ENCODE measurements around the gene SH3GL2. TPM values are rescaled to one million over a fixed set of nuclear protein-coding genes. Genes with fewer than 3 reads are reported as not detected.

SH3GL2 gene
- total and polyA plus RNA-seq, 11 donors, result 1.3 to 20.9 (median 5.0) TPM

GRCh38 chr9:17631396-17631795, 52.5 kb downstream of the SH3GL2 start:
- Histone ChIP-seq H3K27ac (no peak overlapping the region), H3K4me3 (no peak overlapping the region), H3K27me3 (no peaks in the 10 kb centered on the region), H3K4me1 (no peaks in the 10 kb centered on the region), H3K36me3 (no peaks in the 10 kb centered on the region), H3K9me3 (no peaks in the 10 kb centered on the region)
- DNase-seq, result no peak
- no peak for TF ChIP-seq POLR2A (IDR thresholded peaks at IDR 0.05)
- no peak for TF ChIP-seq CTCF (IDR thresholded peaks at IDR 0.05)
- no peak for ATAC-seq
- intact Hi-C loops (cut with DNase I), result no loop called here

- H3K4me1 ChIP-seq, result no peaks in the 10 kb centered on the region
- no peaks in the 10 kb centered on the region for H3K36me3 ChIP-seq
- TF ChIP-seq POLR2A (IDR thresholded peaks at IDR 0.05) (no peak), CTCF (IDR thresholded peaks at IDR 0.05) (no peak)
- intact Hi-C loops (cut with DNase I), result no loop called here
- no peak for DNase-seq
- ATAC-seq, result no peak
- WGBS, 4 donors, result 60 to 85% (median 73%) methylated on average over 2 of the region's 2 CpGs
- no peaks in the 10 kb centered on the region for H3K27me3 ChIP-seq
- no peak overlapping the region for H3K27ac ChIP-seq
- H3K4me3 ChIP-seq, result no peak overlapping the region
- no peaks in the 10 kb centered on the region for H3K9me3 ChIP-seq
Measured at GRCh38 chr9:17632994-17633393, 54.1 kb downstream of the SH3GL2 start.

GRCh38 chr9:17635115-17635890, 56.4 kb downstream of the SH3GL2 start:
- DNase-seq (no peak), ATAC-seq (no peak)
- 55 to 66% (median 62%) methylated on average over 2 of the region's 2 CpGs for WGBS, 4 donors
- no peak overlapping the region for H3K4me3 ChIP-seq
- H3K27me3 ChIP-seq, result no peaks in the 10 kb centered on the region
- H3K4me1 ChIP-seq, result no peaks in the 10 kb centered on the region
- H3K9me3 ChIP-seq, result no peaks in the 10 kb centered on the region
- TF ChIP-seq CTCF (IDR thresholded peaks at IDR 0.05) (no peak), POLR2A (IDR thresholded peaks at IDR 0.05) (no peak)
- no peak overlapping the region for H3K27ac ChIP-seq
- intact Hi-C loops (cut with DNase I), result no loop called here
- no peaks in the 10 kb centered on the region for H3K36me3 ChIP-seq

- Histone ChIP-seq H3K4me1 (no peaks in the 10 kb centered on the region), H3K9me3 (no peaks in the 10 kb centered on the region), H3K36me3 (no peaks in the 10 kb centered on the region), H3K27ac (no peak overlapping the region), H3K27me3 (no peaks in the 10 kb centered on the region), H3K4me3 (no peak overlapping the region)
- intact Hi-C loops (cut with DNase I), result no loop called here
- 37 to 63% (median 53%) methylated on average over 2 of the region's 2 CpGs for WGBS, 4 donors
- no peak for DNase-seq
- no peak for ATAC-seq
- TF ChIP-seq CTCF (IDR thresholded peaks at IDR 0.05), result no peak
- no peak for TF ChIP-seq POLR2A (IDR thresholded peaks at IDR 0.05)
Measured at GRCh38 chr9:17636349-17636748, 57.5 kb downstream of the SH3GL2 start.

Measured in heart left ventricle (tissue), 16 donors.